Measurements from ENCODE around the gene MYO9A.

DNA sequence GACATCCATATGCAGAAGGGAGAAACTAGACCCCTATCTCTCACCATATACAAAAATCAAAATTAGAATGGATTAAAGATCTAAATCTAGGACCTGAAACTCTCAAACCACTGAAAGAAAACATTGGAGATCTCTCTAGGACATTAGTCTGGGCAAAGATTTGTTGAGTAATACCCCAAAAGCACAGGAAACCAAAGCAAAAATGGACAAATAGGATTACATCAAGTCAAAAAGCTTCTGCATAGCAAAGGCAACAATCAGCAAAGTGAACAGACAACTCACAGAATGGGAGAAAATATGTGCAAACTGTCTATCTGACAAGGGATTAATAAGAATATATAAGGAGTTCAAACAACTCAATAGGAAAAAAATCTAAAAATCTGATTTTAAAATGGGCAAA is 54.8 kb downstream of the MYO9A start:
- TF ChIP-seq CTCF (IDR thresholded peaks at IDR 0.05) (no peak), ZFX (IDR thresholded peaks at IDR 0.05; ENCODE audit: borderline replicate concordance) (no peak)

Measured in 22Rv1 (cell line).